Stimulated activated CD4-positive, alpha-beta T cell treated with anti-CD3 and anti-CD28 coated beads, Interleukin-12 subunit alpha, Interleukin-12 subunit beta, amount 100 ng/mL, for 24 hours (primary cell): Measurements from ENCODE around the gene GAD1.

ENCODE experiments used
- DNase-seq, 2 experiments: peaks; one replicate each; pipeline ENCODE4 v3.0.0-alpha.2; 2020; ENCODE audit warnings: low read depth in 2 of 2

The GAD1 gene

DNA sequence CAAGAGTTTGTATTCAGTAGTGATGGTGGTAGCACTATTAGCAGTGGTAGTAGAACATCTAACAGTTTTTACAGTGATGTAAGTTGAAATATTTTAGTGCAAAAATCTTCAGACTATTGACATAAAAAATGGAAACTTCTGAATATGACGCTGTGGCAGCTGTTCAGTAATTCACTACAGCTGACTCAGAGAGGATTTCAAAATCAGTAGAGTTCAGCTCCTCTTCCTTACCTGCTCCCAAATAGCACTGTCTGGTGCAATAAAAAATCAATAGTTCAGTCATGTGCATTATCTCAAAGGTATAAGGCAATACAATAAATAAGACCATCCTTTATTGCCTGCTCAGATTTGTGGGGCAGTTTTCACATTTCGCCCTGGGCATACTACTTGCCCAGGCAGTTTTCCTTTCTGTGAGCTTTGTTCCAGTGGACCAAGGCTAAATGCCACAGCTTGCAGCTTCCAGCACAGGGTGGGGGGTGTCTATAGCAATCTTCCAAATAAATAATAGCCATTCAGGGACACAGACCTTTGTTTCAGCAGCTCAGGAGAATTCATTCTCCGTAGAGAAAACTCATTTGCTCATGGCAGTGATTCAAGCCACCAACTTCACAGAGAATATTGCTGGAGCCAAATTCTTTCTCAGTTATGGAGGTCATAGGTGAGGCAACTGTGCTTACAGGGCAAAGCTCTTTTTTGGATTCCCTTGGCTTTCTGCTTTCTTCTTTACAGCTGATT, 78.5 kb downstream of the GAD1 start:
- no peak for DNase-seq

DNA sequence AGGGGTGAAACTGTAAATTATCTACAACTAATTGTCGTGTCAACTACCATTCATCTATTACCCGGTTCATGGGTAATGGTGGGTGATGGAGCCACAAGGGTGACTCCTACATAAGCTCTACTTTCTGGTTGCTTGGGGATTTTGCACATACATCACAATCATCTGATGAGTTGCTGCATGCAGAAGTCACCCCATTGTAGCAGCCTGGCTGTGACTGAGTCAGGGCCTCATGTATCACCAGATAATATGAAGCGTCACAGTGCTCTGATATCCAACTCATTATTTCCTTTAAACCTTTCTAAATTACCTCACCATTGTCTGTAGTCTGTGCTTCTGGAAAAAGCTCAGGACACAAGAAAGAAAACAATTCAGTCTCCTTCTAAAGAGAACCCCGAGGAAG, 79.9 kb downstream of the GAD1 start:
- no peak for DNase-seq

GRCh38 chr2:170897108-170897507, 80.4 kb downstream of the GAD1 start:
- no peak for DNase-seq

DNA sequence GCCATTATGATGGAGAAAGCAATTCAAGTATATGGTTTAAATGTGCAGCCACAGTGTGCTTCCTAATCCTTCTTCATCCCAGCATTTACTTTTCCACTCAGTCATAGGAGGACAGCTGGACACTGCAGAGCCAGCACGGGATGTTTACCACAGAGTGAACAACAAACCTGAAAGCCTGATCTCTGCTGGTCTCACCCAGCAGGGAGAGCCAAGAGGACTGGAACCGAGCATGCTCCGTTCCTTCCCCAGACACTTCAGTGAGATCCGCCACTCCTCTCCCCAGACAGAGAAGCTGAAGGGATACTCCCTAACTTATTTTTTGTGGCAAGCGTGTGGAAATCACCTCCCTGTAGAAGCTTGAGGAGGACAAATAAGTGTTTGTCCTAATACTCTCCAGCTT, 89.2 kb downstream of the GAD1 start:
- no peak for DNase-seq
